DLD1 (cell line): Measurements from ENCODE around the gene ADK.
"Not testable (repeated sequence)": the region's sequence is repeated elsewhere in the genome, so short reads cannot be mapped to it uniquely, and the experiment has no call there.

Source experiments
- in situ Hi-C: cut with HindIII; loops from 2 replicates; pipeline ENCODE4 v1.10.0; 2017; ENCODE audit warnings: low sequenced_read_pairs

Gene ADK

DNA sequence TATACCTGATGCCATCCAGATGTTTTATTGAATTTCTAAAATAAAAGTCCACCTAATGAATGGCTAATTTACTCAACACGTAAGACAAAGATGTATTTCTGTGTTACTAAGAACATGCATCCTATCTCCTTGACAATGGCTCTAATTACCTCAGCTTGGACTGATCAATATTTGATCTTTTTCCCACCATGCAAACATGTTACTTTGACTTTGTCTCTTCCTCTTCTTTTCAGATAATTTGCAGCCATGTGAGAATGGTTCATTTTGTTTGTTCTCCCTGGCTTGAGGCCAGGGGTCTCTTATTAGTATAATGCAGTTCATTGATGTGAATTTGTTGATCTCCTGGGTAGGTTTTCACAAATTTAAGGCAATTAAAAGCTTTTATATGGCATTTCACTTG, 302.1 kb downstream of the ADK start:
- in situ Hi-C loops: no loop called here

DNA sequence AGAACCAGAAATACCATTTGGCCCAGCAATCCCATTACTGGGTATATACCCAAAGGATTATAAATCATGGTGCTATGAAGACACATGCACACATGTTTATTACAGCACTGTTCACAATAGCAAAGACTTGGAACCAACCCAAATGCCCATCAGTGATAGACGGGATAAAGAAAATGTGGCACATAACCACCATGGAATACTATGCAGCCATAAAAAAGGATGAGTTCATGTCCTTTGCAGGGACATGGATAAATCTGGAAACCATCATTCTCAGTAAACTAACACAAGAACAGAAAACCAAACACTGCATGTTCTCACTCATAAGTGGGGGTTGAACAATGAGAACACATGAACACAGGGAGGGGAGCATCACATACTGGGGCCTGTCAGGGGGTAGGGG, 306.5 kb downstream of the ADK start:
- in situ Hi-C loops: not testable (repeated sequence)

DNA sequence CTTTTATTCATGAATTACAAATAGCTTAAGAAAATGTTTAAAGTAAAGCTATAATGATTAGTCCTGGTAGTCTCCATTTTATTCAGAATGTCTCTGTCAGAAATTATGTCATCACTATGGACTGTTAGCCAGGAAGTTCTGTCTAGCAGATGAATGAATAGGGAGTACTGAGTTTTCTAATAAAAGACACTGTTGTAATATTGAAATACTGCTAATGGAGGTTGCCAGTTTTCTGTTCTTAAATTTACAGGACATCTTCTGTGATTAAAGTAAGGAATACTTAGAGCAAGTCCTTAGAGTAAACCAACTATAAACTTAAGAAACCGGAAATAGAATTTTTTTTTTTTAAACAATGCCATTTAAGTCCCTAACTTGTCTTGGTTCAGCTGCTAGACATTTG, 309.8 kb downstream of the ADK start:
- in situ Hi-C loops: loop anchor here (5.0 kb wide), 1 partner anchor 79 kb away; no protein-coding TSS in a partner anchor

DNA sequence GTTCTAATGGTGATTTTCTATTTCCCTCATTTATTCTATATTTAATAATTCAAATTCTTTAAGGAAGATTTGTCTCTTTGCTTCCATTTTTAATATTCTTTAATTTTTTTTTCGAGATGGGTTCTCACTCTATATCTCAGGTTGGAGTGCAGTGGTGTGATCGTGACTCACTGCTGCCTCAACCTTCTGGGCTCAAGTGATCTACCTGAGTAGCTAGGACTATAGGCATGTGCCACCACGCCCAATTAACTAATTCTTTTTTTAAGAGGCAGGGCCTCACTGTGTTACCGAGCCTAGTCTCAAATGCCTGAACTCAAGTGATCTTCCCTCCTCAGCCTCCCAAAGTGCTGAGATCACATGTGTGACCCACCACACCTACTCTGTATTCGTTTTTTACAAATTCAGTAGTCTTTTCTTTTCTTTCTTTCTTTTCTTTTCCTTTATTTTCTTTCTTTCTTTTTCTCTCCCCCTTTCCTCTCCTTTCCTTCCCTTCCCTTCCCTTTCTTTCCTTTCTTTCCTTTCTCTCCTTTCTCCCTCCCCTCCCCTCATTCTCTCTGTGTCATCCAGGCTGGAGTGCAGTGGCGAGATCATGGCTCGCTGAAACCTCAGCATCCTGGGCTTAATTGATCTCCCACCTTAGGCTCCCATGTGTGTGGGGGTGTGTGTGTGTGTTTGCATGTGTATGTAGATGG, 323.1 kb downstream of the ADK start:
- in situ Hi-C loops: no loop called here

DNA sequence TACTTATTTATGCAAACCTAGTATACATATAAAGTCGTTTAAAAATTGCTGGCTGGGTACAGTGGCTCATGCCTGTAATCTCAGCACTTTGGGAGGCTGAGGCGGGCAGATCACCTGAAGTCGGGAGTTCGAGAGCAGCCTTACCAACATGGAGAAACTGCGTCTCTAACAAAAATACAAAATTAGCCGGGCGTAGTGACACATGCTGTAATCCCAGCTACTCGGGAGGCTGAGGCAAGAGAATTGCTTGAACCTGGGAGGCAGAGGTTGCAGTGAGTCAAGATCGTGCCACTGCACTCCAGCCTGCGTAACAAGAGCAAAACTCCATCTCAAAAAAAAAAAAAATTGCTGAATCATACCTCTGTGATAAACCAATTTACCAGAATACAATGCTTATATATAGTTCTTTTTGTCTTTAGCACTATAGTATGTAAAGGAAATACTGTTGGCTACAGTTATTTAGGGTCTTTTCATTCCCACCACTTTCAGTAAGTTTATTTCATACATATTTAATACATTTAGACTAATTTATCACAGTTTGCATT, 325.2 kb downstream of the ADK start:
- in situ Hi-C loops: not testable (repeated sequence)

DNA sequence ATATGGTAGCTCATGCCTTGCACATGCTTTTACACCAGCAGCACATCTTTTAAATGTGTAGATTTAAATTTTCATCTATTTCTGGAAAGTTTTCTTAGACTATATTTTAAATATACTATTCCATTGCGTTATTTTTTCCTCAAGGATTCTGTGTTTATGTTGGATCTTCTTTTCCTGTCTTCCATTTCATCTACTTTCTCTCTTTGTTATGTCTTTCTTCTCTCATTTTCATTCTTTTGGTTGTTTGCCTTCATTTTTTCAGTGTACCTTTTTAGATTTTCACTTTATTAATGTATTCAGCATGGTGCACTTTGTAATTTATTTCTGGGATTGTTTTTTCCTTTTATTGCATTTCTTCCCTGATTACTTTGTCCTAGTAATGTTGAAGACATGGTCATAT, 329.8 kb downstream of the ADK start:
- in situ Hi-C loops: no loop called here

DNA sequence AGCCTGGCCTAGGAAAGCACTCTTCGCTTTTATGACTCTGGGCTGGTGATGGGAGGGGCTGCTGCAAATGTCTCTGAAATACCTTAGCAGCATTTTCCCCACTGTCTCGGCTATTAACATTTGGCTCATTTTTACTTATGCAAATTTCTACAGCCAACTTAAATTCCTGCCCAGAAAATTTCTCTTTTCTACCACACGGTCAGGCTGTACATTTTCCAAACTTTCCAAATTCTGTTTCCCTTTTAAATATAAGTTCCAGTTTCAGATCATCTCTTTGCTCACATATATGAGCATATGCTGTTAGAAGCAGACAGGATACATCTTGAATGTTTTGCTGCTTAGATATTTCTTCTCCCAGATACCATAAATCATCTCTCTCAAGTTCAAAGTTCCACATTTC, 332.3 kb downstream of the ADK start:
- in situ Hi-C loops: no loop called here

DNA sequence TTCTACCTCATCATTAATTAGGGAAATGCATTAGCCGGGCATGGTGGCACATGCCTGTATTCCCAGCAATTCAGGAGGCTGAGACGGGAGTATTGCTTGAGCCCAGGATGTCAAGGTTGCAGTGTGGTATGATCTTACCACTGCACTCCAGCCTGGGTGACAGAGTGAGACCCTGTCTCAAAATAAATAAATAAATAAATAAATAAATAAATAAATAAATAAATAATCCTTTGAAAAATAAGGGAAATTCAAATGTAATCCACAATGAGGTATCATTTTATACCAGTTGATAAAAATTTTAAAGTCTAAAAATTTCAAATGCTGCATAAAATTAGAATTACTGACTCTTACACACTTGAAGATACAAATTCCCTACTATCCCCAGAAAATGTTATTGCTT, 334.3 kb downstream of the ADK start:
- in situ Hi-C loops: no loop called here

DNA sequence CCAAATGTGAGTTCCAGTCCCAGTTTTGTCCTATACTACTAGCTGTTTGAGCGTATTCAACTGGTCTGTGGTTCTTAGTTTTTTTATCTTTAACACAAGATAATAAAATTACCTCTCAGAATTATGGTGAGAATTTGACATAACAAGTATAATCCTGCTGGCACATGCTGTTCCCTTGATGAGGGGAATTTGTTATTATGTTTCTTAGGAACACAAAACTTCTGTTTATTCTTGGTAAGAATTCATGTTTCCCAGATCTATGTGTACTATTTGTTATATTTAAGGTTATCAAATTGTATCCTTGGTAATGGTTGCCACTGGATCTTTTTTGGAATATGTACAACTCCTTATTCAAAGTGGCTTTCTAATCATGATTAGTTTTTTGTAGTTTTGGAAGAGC, 335.6 kb downstream of the ADK start:
- in situ Hi-C loops: no loop called here

DNA sequence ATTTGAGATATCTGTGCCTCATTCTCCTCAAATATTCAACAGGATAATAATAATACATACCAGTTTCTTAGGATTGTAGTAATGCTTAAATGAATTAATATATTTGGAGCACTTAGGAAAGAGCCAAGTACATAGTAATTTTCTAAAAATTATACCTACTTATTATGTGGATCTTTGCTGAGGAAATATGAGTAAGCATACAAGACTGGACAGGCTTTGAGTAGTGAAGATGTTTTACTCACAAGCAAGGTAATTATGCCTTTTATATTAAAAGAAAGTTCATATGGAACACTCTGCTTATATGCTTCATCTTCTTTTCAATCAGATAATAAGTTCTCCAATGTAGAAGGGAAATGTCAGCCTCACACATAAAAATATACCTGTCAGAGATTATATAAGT, 337.9 kb downstream of the ADK start:
- in situ Hi-C loops: no loop called here

DNA sequence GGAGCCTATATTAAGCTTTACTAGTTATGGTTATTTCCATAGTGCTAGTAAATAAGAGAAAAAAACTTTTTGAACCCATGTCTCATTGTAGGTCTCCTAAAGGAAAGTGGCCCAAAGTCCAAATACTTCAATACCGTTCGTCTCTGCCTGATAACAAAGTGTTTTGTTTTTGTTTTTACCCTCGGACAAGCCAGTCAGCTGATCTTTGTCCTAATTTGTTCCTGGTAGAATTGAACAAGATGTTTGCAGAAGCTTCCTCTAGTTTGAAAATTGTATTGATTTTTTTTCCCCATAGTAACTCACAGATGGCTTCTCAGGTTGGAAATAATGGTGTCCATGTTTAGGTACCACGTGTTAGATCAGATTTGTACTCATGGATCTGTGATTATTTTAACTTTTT, 339.5 kb downstream of the ADK start:
- in situ Hi-C loops: no loop called here

DNA sequence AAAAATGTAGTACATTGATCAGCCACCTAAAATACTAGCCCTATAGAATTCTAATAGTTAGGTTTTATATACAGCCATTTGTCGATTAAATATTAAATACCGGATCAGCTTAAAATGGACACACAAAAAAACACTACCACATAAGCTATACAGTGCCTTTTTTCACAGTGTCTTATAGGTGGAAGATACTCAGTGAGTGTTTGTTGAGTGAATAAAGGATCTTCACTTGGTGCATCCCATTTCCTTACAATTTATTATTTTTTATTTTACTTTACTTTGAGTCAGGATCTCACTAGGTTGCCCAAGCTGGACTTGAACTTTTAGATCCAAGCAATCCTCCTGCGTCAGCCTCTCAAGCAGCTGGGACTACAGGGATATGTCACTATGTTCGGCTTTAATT, 340.0 kb downstream of the ADK start:
- in situ Hi-C loops: no loop called here

DNA sequence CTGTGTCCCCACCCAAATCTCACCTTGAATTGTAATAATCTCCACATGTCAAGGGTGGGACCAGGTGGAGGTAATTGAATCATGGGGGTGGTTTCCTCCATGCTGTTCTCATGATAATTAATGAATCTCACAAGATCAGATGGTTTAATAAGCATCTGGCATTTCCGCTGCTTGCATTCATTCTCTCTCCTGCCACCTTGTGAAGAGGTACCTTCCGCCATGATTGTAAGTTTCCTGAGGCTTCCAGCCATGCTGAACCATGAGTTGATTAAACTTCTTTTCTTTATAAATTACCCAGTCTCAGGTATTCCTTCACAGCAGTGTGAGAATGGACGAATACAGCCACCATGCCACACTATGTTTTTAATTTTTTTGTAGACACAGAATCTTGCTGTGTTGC, 345.3 kb downstream of the ADK start:
- in situ Hi-C loops: not testable (repeated sequence)

DNA sequence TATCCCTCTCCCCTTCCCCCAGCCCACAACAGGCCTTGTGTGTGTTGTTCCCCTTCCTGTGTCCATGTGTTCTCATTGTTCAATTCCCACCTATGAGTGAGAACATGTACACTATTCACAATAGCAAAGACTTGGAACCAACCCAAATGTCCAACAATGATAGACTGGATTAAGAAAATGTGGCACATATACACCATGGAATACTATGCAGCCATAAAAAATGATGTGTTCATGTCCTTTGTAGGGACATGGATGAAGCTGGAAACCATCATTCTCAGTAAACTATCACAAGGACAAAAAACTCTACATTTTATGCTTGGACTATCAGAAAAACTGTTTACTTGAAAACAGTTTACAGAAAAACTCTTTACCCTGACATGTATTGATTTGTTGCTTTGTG, 347.6 kb downstream of the ADK start:
- in situ Hi-C loops: not testable (repeated sequence)

DNA sequence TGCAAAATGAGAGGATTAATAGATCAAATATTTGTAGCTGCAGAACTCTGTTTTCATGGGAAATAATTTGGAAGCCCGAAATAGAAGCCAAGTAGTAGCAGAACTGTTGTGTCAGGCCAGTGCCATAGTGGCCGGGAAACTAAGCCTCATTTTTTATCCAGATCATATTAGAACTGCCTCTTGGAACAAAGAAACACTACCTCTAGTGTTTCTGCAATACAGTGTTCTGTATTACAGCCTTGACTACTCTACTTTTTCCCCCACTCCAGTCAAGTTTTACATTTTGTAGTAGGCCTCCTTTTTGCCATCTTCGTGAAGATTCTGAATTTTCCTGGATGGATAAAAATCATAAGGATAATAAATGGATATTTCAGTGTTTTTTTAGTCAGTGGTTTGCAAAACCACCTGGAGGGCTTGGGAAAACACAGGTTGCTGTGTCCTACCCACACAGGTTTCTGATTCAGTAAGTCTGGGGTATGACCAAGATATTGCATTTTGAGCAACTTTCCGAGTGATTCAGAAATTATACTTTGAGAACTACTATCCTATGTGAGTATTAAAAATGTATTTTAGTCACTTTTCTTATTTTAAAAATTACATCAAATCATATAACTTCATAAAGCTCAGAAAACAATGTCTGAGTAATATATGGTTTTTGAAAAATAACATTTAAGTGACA, 349.1 kb downstream of the ADK start:
- in situ Hi-C loops: no loop called here

DNA sequence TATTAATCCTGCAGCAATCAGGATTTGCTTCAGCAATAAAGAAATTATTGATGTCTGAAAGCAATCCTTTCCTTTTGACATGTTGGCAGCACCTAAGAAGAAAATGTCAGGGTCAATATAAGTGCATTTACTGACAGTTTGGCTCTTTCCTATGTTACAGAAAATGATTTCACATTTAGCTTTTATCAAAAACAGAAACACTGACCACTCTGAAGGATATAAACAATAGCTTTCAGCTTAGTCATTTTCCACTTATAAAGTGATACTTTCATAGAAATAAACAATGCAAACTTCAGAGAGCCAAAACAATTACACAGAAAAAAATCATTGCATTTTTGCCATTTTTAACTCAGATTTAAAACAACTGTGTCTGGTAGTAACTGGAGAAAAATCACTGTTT, 349.8 kb downstream of the ADK start:
- in situ Hi-C loops: no loop called here

DNA sequence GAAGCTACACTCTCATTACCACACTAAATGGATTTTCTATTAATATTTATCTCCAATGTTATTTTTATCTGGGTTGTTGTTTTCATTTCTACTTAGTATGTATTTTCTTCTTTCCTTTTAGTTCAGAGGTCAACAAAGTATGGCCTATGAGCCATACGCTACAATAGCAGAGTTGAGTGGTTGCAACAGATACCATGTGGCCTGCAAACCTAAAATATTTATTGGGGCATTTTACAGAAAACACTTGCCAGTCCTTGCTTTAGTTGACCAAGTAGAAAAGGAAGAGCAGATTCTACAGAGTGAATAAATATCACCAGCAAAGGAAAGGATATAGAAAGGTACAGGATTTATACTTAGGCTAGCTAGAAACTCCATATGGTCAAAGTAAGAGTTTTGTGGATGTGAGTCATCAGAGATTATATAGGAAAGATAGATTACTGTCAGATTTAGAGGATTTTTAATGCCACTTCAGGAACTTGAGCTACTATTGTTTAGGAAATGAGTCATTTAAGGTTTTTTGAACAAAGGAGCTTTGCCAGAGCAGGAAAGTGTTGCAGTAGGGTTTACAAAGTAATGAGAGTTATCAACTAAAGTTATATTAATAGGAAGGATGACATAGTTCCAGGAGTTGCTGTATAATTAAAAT, 352.1 kb downstream of the ADK start:
- in situ Hi-C loops: no loop called here

DNA sequence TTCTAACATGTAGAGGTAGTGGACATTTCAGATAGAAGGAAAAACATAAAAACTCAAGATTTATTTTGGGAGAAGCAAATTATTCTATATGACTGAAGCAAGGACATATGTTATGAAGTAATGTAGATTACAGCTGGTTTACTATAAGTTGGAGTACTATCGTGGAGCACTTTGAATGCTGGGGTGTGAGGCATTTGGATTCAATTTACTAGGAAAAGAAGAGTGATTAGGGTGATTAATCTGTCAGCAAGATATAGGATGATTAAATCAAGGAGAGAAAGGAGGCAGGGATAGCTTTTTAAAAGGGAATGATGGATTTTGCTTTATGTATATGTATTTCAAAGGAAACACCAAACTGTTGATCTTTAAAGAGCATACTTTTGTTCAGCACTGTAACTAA, 356.9 kb downstream of the ADK start:
- in situ Hi-C loops: no loop called here

DNA sequence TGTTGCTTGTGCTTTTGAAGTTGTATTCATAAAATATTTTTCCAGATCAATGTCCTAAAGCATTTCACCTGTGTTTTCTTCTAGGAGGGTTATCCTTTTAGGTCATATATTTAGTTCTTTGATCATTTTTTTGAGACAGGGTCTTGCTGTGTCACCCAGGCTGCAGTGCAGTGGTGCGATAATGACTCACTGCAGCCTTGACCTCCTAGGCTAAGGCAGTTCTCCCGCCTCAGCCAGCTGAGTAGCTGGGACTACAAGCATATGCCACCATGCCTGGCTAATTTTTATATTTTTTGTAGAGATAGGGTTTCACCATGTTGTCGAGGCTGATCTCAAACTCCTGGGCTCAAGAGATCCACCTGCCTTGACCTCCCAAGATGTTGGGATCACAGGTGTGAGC, 359.6 kb downstream of the ADK start:
- in situ Hi-C loops: no loop called here

DNA sequence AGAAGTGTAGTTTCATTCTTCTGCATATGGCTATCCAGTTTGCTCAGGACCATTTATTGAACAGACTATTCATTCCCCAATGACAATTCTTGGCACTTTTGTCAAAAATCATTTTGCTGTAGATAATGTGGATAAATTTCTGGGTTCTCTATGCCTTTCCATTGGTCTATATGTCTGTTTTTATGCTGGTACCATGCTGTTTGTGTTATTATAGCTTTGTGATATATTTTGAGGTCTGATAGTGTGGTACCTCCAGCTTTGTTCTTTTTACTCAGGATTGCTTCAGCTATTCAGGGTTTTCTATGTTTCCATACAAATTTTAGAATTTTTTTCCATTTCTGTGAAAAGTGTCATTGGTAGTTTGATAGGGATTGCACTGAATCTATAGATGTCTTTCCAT, 360.0 kb downstream of the ADK start:
- in situ Hi-C loops: no loop called here

DNA sequence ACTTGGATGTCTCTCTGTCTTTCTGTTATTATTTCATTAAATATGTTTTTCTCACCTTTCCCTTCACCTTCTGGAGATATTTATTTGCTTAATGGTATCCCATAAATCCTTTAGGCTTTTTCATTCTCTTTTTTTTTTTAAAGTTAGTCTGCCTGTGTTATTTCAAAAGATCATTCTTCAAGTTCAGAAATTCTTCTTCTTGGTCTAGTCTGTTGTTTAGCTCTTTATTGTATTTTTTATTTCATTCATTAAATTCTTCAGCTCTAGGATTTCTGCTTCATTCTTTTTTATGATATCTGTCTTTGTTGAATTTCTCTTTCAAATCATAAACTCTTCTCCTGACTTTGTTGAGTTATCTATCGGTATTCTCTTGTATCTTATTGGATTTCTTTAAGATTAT, 363.3 kb downstream of the ADK start:
- in situ Hi-C loops: no loop called here

DNA sequence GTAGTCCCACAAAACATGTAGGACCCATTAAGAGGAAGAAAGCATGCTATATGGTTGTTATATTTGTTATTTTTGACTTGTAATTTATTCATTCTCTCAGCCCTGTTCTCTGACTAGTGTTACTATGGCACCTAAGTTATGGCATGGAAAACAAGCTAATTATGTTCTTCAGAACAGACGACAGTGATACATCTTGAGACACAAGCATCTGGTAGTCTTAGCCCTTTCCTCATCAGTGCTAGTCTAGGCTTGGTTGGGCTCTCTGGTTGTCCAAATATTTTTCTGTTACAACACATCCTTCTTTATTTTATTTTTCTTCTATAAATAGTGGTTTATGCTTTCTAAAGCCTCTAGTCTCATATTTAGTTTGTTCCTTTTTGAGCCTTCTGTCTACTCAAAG, 367.0 kb downstream of the ADK start:
- in situ Hi-C loops: no loop called here
